ENCODE data around the gene EEF2K.
"Not testable (repeated sequence)": the region's sequence is repeated elsewhere in the genome, so short reads cannot be mapped to it uniquely, and the experiment has no call there.

The EEF2K gene

DNA sequence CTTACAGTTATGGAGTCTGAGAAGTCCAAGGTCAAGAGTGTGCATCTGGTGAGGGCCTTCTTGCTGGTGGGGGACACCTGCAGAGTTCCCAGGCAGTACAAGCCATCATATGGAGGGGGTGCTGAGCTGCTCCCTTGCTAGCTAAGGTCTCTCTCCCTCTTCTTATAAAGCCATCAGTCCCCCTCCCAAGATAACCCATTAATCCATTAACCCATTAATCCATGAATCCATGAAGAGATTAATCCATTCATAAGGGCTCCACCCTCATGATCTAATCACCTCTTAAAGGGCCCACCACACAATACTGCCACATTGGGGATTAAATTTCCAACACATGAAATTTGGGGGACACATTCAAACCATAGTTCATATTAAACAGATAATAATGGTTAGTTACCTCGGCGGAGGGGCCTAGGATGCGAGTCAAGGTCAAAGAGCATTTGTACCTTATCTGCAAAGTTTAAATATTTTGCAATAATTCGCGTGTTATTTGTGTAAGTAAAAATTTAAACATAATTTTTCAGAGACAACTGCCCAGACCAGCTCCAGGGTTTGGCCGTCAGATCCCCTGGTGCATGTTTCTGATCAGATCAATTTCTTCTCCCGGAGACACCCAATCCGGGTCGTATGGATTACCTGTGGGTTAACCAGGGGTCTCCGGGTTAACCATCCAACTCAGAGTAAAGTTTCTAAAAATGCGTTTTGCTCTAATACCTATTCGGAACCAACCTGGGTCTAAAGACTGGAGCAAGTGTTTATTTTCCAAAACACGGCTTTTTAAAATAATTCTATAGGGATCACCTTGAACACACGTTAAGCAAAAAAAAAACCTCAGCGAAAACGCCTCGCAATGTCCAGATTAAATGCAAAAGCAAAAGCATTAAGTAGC, 90.4 kb downstream of the EEF2K start:
- no peak for DNase-seq (ENCODE audit: low read depth)

DNA sequence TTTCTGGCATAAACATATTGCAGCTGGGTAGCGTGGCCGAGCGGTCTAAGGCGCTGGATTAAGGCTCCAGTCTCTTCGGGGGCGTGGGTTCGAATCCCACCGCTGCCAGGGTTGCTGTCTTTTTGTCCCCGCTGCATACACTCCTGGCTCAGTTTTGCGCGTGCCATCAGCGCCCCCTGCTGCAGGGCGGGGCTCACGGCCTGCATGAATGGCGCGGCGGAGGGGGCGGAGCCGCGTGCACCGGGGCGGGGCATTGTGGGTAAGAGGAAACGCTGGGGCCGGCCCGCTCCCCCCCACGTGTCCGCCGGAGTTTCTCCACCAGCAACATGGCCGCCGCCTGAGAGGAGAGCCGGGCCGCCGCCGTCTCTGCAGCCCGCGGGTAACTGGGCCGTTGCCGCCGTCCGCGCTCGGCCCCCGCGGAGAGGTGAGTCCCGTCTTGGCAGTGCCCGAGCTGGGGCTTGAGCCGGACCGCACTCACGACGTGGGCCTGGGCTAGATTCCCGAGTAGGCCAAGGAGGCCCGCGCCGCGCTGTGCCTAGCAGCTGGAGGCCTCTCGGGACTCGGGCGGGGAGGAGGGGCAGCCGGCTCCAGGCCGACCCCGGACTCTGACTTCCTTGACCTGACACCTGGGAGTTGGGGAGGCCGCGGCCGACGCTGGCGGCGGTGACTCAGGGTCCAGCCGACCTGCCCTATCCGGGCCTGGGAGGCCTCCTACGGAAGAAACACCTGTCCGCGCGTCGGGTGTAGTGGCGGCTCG, 91.2 kb downstream of the EEF2K start, which contains the start of gene POLR3E:
Gene POLR3E (plus strand): TSS at position 296 of the 757 bp plus-strand sequence. CDS start 5,560 bp downstream, outside the sequence.
- peak; percentile 92 for DNase-seq (ENCODE audit: low read depth)

DNA sequence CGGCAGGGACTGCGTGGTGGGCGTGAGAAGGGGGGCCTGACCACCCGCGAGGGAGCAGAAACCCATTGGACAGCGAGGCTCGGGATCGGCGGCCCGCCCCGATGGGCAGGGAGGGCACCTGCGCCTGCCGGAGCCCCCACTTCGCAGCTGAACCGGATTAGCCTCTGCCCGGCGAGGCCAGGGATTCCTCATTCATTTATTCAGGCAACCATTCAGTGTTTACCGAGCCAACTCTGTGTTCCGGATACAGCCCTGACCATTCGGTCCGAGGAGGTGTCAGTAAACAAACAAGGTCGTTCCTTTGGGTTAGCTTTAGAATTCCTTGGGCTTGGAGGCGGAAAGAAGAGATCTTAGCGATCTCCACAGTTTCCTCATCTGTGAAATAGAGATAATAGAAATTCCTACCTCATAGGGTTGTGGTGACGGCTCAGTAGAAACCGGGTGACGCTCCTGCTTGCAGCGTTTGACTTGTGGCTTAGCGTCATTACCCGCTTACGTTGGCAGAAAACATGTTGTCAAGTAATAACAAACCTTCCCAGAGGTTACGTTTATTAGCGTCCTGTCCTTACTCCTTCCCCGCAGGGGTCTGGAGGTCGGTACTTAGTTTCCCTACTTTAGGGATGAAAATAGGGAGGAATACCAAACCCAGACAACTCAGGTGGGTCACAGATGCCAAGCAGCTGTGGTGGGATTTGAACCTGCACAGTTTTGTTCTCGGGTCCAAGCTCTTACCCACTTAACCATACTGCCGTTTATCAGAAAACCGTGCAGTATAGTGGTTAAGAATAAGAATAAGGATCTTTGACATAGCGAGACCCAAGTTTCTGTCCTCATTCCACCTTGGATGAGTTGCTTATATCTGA, 92.0 kb downstream of the EEF2K start:
- DNase-seq (ENCODE audit: low read depth), result peak; percentile 96

DNA sequence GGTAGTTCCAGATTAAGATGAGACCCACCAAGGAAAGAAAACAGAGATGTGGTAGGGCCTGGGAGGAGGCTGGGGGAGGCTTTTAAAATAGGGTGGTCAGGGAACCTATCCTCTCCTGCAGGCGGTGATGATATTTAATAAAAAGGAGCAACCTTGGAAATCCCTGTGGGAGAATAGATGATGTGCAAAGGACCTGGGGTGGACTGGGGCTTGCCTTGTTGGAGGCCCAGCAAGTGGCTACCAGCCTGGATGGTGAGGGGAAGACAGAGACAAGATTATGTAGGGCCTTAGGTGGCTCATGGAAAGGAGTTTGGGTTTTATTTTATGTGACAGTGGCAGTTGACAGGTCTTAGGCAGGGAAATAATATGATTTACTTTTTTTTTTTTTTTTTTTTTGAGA, 93.0 kb downstream of the EEF2K start:
- DNase-seq (ENCODE audit: low read depth), result no peak

DNA sequence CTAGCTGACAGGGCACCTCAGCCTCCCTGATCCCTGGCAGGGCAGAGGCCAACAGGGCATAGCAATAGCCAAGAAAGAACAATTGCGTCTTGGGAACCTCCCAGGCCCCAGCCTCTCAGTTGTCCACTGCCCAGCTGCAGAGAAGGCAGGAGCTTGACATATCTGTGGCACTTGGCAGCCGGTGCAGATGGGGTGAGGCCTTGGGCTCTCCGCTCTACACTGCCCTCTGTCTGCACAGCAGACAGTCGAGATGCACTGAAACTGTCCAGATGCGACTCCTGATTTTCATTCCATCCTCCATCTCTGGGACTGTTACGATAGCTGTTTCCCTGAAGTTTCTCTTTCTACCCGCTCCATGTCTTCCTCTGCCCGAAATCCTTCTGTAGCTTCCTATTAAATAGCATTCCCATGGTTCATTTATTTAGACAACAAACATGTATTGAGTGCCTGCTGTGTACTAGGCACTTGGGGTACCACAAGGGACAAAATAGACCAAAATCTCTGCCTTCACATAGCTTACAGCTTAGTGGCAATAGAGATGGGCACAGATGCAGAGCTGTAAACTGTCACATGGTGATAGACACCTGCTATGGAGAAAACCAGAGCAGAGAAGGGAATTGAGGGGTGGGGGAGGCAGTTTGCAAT, 94.5 kb downstream of the EEF2K start:
- DNase-seq (ENCODE audit: low read depth), result peak; percentile 66

GRCh38 chr16:22301423-22301822, 95.3 kb downstream of the EEF2K start:
- DNase-seq (ENCODE audit: low read depth), result not testable (repeated sequence)

DNA sequence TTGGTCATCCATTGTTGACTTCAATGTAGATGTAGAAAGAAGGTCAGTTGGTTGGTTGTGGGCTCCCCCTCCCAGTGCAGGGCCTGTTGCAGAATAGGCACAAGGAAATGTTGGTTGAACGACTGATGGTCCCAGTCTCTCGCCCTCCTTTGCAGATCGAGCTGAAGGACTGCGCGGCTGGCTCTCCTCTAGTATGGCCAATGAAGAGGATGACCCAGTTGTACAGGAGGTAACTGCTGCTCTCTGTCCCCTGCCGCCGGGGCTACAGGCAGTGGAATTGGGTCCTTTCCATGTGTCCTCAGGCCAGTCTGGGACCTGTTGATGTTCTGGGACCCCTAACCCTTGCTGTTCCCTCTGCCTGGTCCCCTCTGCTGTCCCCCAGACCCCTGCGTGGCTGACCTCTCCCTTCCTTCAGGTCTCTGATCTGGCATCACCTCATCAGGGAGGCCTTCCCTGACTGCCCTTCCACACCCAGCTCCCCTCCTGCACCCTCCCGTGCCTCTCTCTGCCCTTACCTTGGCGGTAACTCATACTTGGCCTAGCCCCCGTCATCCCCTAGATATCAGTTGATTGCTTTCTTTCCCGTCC, 96.8 kb downstream of the EEF2K start:
- no peak for DNase-seq (ENCODE audit: low read depth)

DNA sequence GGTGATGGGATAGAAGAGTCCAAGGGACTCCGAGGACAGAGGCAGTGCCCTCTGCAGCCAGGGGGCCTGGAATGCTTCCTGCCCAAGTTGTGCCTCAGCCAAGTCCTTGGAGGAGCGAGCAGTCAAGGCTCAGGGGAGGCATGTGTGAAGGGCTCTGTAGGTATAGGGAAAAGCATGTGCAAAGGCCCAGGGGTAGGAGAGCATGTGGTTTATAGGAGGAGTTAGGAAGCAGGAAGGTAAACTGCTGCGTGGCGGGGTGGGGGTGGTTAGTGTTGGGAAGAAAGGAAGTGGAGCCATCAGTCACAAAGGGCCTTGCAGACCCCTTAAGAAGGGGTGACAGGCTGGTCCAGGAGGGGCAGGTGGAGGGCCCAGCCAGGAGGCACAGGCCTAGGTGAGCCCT, 98.3 kb downstream of the EEF2K start:
- no peak for DNase-seq (ENCODE audit: low read depth)

DNA sequence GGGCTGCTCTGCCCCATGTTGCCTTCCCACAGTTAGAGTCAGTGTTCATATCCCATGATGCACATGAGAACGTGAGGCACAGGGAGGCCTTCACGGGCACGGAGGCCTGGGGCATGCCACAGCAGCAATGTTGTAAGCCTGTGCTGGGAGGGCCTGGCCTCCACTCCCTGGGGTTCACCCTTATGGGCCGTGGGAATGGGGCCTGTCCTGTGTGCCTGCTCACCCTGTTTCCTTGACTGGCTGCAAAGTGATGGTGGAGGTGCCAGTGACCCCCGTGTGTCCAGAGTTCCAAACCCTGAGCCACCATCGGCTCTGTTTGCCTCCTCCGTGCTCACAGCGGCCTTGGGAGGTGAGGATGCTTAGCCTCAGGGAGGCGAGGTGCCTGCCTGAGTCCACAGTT, 100.7 kb downstream of the EEF2K start:
- no peak for DNase-seq (ENCODE audit: low read depth)

DNA sequence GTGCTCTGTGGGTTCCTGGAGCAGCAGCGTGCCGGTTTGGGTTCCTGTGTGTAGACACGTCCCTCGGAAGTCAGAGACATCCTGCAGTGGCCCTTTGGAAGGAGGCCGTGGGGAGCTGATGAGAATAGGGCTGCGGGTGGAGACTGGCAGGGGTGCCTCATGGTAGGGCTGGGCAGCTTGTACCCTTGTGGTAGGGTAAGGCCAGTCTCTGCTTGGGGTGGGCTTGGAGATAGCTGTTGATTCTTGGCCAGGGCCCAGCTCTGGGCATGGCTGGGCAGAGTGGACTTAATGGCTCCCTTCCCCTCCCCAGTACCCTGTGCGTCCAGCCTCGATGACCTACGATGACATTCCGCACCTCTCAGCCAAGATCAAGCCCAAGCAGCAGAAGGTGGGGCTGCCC, 101.8 kb downstream of the EEF2K start:
- no peak for DNase-seq (ENCODE audit: low read depth)

- no peak for DNase-seq (ENCODE audit: low read depth)
Observed at GRCh38 chr16:22308824-22309520, 102.9 kb downstream of the EEF2K start.

DNA sequence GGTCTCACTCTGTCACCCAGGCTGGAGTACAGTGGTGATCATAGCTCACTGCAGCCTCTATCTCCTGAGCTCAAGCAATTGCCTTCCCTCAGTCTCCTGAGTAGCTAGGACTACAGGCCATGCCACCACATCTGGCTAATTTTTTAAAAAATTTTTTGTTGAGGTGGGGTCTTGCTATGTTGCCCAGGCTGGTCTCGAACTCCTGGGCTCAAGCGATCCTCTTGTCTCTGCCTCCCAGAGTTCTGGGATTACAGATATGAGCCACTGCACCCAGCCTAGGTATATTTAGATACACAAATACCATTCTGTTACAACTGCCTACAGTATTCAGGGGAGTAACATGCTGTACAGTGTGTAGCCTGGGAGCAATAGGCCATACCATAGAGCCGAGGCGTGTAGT, 105.4 kb downstream of the EEF2K start:
- DNase-seq (ENCODE audit: low read depth), result no peak

DNA sequence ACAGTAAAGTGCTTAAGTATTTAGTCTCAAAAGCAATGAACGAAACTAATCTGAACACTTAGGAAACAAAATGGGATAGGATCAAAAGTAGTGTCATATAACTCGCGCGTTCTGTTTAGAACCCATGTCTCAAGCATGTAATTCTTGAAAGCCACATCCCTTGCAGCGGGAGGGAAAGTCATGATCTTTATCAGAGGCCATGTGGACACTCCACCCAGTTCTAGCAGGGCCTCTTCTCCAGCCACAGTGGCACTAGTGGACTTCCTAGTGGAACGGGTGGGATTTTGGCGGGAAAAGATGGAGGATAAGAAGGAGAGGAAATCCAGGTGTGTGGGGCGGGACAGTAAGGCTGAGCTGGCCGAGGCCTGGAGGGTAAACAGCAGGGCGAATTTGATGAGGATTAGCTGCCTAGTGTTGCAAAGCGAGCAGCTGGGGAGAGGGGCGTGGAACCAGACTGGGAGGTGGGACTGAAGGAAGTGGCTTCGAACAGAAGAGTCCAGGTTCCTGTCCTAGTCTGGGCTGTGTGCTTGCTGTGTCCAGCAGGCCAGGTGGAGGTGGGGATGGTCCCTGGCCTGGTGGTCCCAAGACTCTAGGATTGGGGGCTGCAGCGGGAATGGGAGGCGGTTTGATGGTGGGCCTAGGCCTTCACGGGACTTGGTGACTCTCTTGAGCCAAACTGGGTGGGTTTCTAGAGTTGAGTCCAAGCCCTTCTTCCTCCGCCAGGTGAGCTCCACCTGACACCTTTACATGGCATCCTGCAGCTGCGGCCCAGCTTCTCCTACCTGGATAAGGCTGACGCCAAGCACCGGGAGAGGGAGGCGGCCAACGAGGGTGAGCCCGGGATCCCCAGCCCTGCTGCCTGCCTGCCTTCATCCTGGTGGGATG, 107.1 kb downstream of the EEF2K start:
- DNase-seq (ENCODE audit: low read depth), result no peak

DNA sequence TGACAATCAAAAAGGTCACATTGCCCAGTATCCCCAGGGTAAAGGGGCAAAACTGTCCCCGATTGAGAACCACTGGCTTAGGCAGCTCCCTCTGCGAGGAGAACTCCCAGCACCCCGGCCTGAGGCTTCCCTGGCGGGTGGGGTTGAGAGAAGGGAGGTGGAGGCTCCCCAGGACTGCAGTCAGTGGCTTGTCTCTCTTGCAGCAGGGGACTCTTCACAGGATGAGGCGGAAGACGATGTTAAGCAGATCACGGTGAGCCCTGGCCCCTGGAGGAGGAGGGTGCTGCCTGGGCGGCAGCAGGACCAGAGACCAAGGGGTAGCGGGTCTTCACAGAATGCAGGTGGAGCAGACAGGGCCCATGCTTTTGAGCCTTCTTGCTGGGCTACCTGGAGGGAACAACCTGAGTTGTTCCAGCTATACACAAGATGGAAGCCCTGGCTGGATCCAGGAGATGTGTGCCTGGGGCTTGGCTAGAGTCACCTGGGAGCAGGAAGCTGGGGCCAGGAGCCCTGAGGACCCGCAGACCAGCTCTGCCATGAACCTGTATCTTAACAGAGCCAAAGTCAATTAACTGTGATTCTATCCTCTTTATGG, 107.9 kb downstream of the EEF2K start:
- DNase-seq (ENCODE audit: low read depth), result no peak

- peak; percentile 20 for DNase-seq (ENCODE audit: low read depth)
Observed at GRCh38 chr16:22314661-22315626, 108.9 kb downstream of the EEF2K start.

GRCh38 chr16:22315979-22316378, 109.9 kb downstream of the EEF2K start:
- no peak for DNase-seq (ENCODE audit: low read depth)

DNA sequence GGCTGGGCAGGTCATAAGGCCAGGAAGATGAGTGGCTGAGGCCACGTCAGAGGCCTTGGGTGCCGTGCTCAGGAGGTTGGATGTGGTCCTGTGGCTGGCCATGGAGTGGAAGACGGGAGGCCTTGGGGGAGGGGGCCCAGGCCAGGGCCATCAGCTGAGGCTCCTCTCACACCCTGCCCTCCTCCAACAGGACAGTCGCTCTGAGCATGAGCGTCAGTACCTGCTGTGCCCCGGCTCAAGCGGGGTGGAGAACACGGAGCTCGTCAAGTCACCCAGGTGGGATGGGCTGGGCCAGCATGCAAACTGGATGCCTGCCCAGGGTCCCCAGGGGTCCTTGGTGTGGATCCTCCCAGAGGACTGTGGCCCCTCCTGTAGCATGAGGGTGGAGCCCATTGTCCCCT, 110.3 kb downstream of the EEF2K start:
- no peak for DNase-seq (ENCODE audit: low read depth)

GRCh38 chr16:22317001-22317530, 111.0 kb downstream of the EEF2K start:
- DNase-seq (ENCODE audit: low read depth), result no peak
